Measurements from ENCODE around the gene NELL2.

- TF ChIP-seq EZH2 (IDR thresholded peaks at IDR 0.05; ENCODE audit: insufficient read depth, poor library complexity, severe bottlenecking): no peak
- TF ChIP-seq EZH2phosphoT487 (IDR thresholded peaks at IDR 0.05; ENCODE audit: insufficient read depth, low read depth): no peak
Measured at GRCh38 chr12:44504799-44505198, 371.3 kb downstream of the NELL2 start.
